GM19397 (cell line): Measurements from ENCODE around the gene PYM1.
"Not testable (repeated sequence)": the region's sequence is repeated elsewhere in the genome, so short reads cannot be mapped to it uniquely, and the experiment has no call there.

Source experiments
- ATAC-seq: cut with Tn5 transposase; IDR thresholded peaks from one replicate; pipeline ENCODE4 v1.9.1; 2021; ENCODE audit warnings: mild to moderate bottlenecking, moderate library complexity; ENCODE audit not compliant: unreplicated experiment

Gene PYM1

GRCh38 chr12:55940065-55940732, 12.5 kb upstream of the PYM1 start:
- peak; percentile 89 for ATAC-seq

- no peak for ATAC-seq
Measured at GRCh38 chr12:55938826-55939501, 11.3 kb upstream of the PYM1 start.

GRCh38 chr12:55937981-55938380, 10.3 kb upstream of the PYM1 start:
- ATAC-seq, result no peak

GRCh38 chr12:55935738-55936151, 8.1 kb upstream of the PYM1 start:
- ATAC-seq, result no peak

DNA sequence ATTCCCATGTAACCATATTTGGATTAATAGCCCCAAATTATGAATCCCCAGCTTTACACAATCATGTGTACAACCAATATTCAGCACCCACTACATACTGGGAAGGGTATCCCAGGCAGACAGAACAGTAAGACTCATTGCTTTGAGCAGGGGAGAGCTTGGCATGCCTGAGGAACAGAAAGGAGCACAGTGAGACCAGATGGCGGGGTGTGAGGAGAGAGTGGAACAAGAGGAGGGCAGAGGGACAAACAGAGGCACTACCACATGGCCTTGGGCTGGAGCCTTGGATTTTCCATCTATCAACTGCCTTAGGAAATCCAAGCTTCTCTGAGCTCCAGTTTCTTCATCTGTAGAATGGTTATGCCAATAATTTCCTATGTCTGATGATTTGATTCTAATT, 7.1 kb upstream of the PYM1 start:
- no peak for ATAC-seq

- ATAC-seq, result no peak
Measured at GRCh38 chr12:55933799-55934742, 6.4 kb upstream of the PYM1 start.

DNA sequence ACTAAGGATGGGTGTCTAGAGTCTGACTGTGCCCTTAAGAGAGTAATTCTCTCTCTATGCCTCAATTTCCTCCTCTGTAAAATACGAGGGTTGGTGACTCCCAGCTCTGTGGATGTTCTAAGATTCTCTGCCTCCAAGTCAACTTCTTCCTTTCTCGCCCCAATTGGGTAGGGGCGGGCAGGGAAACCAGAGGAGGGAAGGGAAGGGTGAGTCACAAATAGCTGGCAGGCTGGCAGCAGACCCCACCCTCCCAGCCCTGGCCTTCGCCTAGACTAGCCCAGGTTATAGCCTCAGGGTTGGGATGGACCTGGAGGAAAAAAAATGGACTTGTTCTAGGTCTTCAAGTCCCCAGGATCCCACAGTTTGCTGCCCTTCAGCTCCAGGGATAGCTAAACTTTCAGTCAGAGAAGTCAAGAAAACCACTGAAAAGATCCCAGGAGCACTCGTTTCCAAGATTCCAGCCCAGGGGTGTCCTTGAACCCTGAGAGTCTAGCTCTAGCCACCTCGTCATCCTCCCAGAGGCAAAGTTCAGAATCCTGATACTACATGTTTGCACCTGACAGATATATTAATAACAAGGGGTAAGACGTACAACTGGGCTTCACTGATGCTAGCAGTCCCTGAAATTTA, 5.6 kb upstream of the PYM1 start:
- ATAC-seq, result no peak

DNA sequence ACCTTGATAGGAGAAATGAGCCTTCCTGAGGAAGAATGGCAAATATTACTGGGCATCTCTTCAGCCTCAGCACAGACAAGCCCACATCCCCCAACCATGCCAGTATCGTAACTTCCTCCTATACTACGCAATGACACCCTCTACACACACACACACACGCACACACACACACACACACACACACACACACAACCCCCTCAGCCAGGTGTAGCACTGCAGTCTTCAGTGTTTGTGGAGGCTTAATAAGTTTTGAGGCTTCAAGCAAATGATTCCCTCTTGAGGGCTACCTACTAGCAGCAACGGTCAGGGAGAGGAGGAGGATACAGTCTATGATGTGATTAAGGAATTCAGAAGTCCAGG, 4.8 kb upstream of the PYM1 start:
- no peak for ATAC-seq

DNA sequence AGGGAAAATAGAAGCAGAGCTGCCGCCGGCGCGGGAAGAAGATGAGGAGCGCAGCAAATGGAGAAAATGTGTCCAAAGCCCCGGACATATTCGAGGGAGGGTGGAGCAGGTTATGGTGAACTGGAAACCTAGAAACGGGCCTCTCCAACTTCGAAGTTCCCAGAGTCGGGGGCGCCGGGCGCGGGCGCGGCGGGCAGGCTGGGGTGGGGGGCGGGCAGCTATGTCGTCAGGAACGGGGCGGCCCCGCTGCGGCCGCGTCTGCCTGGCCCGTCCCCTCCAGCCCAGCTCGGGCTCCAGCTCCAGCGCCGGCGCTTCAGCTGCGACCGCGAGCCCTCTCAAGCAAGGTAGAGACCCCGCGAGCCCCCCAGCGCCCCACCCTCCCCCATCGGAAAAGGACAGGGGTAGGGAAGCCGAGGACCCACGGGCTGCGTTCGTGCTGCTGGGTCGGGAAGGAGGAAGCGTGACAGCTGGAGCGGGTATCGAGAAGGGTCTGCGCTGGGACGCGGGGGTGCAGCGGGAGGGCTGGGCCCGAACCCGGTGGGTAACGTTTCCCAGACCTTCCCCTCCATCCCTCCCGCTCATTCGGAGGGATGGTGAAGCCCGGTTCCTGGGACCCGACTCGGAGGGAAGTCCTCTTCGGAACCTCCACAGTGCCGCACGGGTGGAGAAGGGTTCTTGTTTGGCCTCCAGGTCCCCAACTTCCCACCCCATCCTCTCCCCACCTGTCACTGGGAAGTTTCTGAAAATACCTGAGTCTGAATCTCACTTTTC, 4.3 kb upstream of the PYM1 start:
- ATAC-seq, result no peak

- ATAC-seq, result no peak
Measured at GRCh38 chr12:55931317-55931779, 3.7 kb upstream of the PYM1 start.

GRCh38 chr12:55930771-55931316, 3.1 kb upstream of the PYM1 start, which contains the start of gene DGKA:
Gene DGKA, plus strand, starts transcription at chr12:55931162. Its CDS starts 5,342 bp downstream, at chr12:55936504.
- ATAC-seq, result no peak

GRCh38 chr12:55929306-55929791, 1.7 kb upstream of the PYM1 start:
- ATAC-seq, result peak; percentile 34

GRCh38 chr12:55926738-55927587, 731 bp downstream of the PYM1 start:
- peak; percentile 43 for ATAC-seq

GRCh38 chr12:55925870-55926737, 1.6 kb downstream of the PYM1 start:
- no peak for ATAC-seq

GRCh38 chr12:55925371-55925770, 2.3 kb downstream of the PYM1 start:
- ATAC-seq, result no peak

- ATAC-seq, result not testable (repeated sequence)
Measured at GRCh38 chr12:55923648-55924047, 4.0 kb downstream of the PYM1 start.

GRCh38 chr12:55922126-55922525, 5.6 kb downstream of the PYM1 start:
- ATAC-seq, result no peak

DNA sequence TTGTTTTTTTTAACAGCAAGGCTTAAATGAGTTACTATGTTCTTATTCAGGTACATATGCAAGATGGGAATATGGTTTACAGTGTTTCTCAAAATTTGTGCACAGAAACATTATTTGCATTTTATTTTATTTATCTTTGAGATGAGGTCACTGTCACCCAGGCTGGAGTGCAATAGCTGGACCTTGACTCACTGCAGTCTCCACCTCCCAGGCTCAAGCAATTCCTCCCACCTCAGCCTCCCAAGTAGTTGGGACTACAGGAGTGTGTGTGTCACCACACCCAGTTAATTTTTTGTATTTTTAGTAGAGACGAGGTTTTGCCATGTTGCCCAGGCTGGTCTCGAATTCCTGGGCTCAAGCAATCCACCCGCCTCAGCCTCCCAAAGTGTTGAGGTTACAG, 8.7 kb downstream of the PYM1 start:
- not testable (repeated sequence) for ATAC-seq
